DND-41 (cell line): Measurements from ENCODE around the gene RBM6.

Experiments used
- CTCF ChIP-seq: IDR thresholded peaks from 2 replicates; pipeline ENCODE4 v1.5.1; 2012; ENCODE audit warnings: borderline replicate concordance, low read length, moderate library complexity, mild to moderate bottlenecking; ENCODE audit not compliant: poor library complexity, severe bottlenecking; ENCODE audit errors: extremely low read depth
- EZH2 ChIP-seq: IDR thresholded peaks from 3 replicates; pipeline ENCODE4 v1.6.1; 2012; ENCODE audit warnings: borderline replicate concordance, low read depth, mild to moderate bottlenecking, moderate library complexity, low read length, inconsistent platforms; ENCODE audit not compliant: severe bottlenecking

GRCh38 chr3:49900491-49901153 is 39.3 kb upstream of the RBM6 start:
- no peak for TF ChIP-seq CTCF
- no peak for TF ChIP-seq EZH2
